SU-DHL-6 (cell line): ENCODE measurements around the gene KCNH4.

Experiments used
- H2AFZ ChIP-seq: fragments of 200-600 bp; sonication (generic); 2 replicates; pipeline ENCODE4 v1.6.1; 2014; ENCODE audit warnings: low read depth, mild to moderate bottlenecking, moderate library complexity, mixed read lengths, antibody characterized with exemption, low read length; ENCODE audit not compliant: severe bottlenecking
- H3F3A ChIP-seq: fragments of 200-600 bp; shearing (Covaris generic); 2 replicates; pipeline ENCODE4 v1.6.0; 2016; ENCODE audit warnings: antibody characterized with exemption, mild to moderate bottlenecking; ENCODE audit not compliant: insufficient read depth
- H3K27ac ChIP-seq: fragments of 200-600 bp; sonication (generic); 2 replicates; pipeline ENCODE4 v1.5.1; 2016; ENCODE audit warnings: low read depth, mild to moderate bottlenecking, low read length, moderate library complexity, mixed read lengths
- H3K27me3 ChIP-seq: fragments of 200-600 bp; sonication (generic), shearing (Covaris generic); 2 replicates; pipeline ENCODE4 v1.6.0; 2014; ENCODE audit warnings: mild to moderate bottlenecking, low read length
- H3K36me3 ChIP-seq: fragments of 200-600 bp; sonication (generic); 2 replicates; pipeline ENCODE4 v1.6.1; 2014; ENCODE audit warnings: mild to moderate bottlenecking, low read length, mixed read lengths
- H3K4me2 ChIP-seq: fragments of 300-600, 200-600 bp; shearing (Covaris generic), sonication (generic); 2 replicates; pipeline ENCODE4 v1.6.0; 2014; ENCODE audit warnings: low read length, low read depth, mild to moderate bottlenecking; ENCODE audit not compliant: poor library complexity, severe bottlenecking
- H3K4me3 ChIP-seq: fragments of 200-600 bp; sonication (generic); 2 replicates; pipeline ENCODE4 v1.5.1; 2014; ENCODE audit warnings: antibody characterized with exemption, low read length, mild to moderate bottlenecking, mixed read lengths; ENCODE audit not compliant: insufficient read depth, poor library complexity, severe bottlenecking
- H3K79me2 ChIP-seq: fragments of 200-600 bp; sonication (generic); 2 replicates; pipeline ENCODE4 v1.6.1; 2014; ENCODE audit warnings: mild to moderate bottlenecking, low read length, moderate library complexity; ENCODE audit not compliant: insufficient read depth
- H3K9ac ChIP-seq: fragments of 200-600 bp; sonication (generic); 2 replicates; pipeline ENCODE4 v1.7.0; 2014; ENCODE audit warnings: mild to moderate bottlenecking, low read length
- H3K9me2 ChIP-seq: fragments of 200-600 bp; sonication (generic); replicated peaks from 2 replicates; pipeline ENCODE4 v1.6.1; 2014; ENCODE audit warnings: low read length; ENCODE audit not compliant: insufficient read depth
- H3K9me3 ChIP-seq: fragments of 200-600 bp; sonication (generic); 2 replicates; pipeline ENCODE4 v1.6.1; 2014; ENCODE audit warnings: low read length, mixed read lengths; ENCODE audit not compliant: insufficient read depth
- H4K20me1 ChIP-seq: fragments of 200-600 bp; sonication (generic); 2 replicates; pipeline ENCODE4 v1.6.1; 2014; ENCODE audit warnings: low read depth, mild to moderate bottlenecking, antibody characterized with exemption, low read length, moderate library complexity, mixed read lengths
- EZH2phosphoT487 ChIP-seq: fragments of 200-600 bp; sonication (generic), shearing (Covaris generic); conservative IDR thresholded peaks from 2 replicates; pipeline ENCODE4 v1.6.1; 2018; ENCODE audit warnings: mild to moderate bottlenecking, antibody characterized with exemption, low read length, moderate library complexity, mixed read lengths
- TF ChIP-seq, protein P1 (sequence below): fragments of 200-600 bp; sonication (generic); IDR thresholded peaks from one replicate; pipeline ENCODE4 v1.5.1; 2017; ENCODE audit warnings: antibody characterized with exemption, mild to moderate bottlenecking, low read length, moderate library complexity; ENCODE audit not compliant: insufficient read depth, poor library complexity, severe bottlenecking

Gene KCNH4

DNA sequence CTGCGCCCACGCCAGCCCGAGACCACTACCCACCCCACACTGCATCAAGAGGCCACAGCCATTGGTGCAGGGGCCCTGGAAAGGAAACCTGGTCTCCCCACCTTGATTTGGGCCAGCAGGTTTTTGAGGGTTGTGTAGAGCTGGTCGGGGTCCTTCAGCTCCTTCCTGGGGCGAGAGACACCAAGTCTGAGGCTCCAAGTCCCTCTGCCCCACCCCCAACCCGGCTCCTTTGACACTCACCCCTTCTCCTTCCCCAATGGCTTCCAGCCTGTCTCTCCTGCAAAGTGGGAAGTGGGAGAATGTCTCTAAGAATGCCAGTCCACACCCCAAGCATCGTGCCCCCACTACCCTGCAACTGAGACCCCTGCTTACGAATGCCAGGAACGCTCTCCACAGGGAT is 66.8 kb downstream of the KCNH4 start:
- Histone ChIP-seq H3K79me2 (no peaks in the 10 kb centered on the region), H3K27ac (no peak overlapping the region)

GRCh38 chr17:42113293-42114069 is 67.5 kb downstream of the KCNH4 start:
- Histone ChIP-seq H3F3A (peaks cover 11% of the 10 kb centered on the region), H4K20me1 (no peaks in the 10 kb centered on the region), H3K27me3 (no peaks in the 10 kb centered on the region), H3K9me3 (no peaks in the 10 kb centered on the region), H3K27ac (peak overlapping the region; percentile 68), H3K9ac (peak overlapping the region; percentile 36), H3K4me2 (peak overlapping the region; percentile 56), H3K9me2 (no peaks in the 10 kb centered on the region), H3K4me3 (no peak overlapping the region), H3K79me2 (no peaks in the 10 kb centered on the region), H2AFZ (no peak overlapping the region), H3K36me3 (no peaks in the 10 kb centered on the region)
- no peak for TF ChIP-seq EZH2phosphoT487
- TF ChIP-seq, protein P1, sequence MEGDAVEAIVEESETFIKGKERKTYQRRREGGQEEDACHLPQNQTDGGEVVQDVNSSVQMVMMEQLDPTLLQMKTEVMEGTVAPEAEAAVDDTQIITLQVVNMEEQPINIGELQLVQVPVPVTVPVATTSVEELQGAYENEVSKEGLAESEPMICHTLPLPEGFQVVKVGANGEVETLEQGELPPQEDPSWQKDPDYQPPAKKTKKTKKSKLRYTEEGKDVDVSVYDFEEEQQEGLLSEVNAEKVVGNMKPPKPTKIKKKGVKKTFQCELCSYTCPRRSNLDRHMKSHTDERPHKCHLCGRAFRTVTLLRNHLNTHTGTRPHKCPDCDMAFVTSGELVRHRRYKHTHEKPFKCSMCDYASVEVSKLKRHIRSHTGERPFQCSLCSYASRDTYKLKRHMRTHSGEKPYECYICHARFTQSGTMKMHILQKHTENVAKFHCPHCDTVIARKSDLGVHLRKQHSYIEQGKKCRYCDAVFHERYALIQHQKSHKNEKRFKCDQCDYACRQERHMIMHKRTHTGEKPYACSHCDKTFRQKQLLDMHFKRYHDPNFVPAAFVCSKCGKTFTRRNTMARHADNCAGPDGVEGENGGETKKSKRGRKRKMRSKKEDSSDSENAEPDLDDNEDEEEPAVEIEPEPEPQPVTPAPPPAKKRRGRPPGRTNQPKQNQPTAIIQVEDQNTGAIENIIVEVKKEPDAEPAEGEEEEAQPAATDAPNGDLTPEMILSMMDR: no peak

More for the DNA sequence above, 66.8 kb downstream of the KCNH4 start:
- H3F3A ChIP-seq: peaks cover 11% of the 10 kb centered on the region
- no peak overlapping the region for H2AFZ ChIP-seq
- H3K36me3 ChIP-seq: no peaks in the 10 kb centered on the region
- H3K4me2 ChIP-seq: no peak overlapping the region
- no peaks in the 10 kb centered on the region for H3K27me3 ChIP-seq
- H3K9ac ChIP-seq: no peak overlapping the region
- TF ChIP-seq, protein P1: no peak
- no peak for TF ChIP-seq EZH2phosphoT487
- no peaks in the 10 kb centered on the region for H3K9me2 ChIP-seq
- H3K9me3 ChIP-seq: no peaks in the 10 kb centered on the region
- H4K20me1 ChIP-seq: no peaks in the 10 kb centered on the region
- H3K4me3 ChIP-seq: no peak overlapping the region

GRCh38 chr17:42112552-42113176 is 68.3 kb downstream of the KCNH4 start, which contains the start of gene DHX58:
Gene DHX58, minus strand, starts transcription at chr17:42112714. Its CDS starts 822 bp downstream, at chr17:42111892.
- no peaks in the 10 kb centered on the region for H3K36me3 ChIP-seq
- peak within 1 kb of the TSS; percentile 65 for H2AFZ ChIP-seq
- H3F3A ChIP-seq: peaks cover 11% of the 10 kb centered on the region
- no peak within 1 kb of the TSS for H3K4me3 ChIP-seq
- no peaks in the 10 kb centered on the region for H3K27me3 ChIP-seq
- no peaks in the 10 kb centered on the region for H4K20me1 ChIP-seq
- H3K9me3 ChIP-seq: no peaks in the 10 kb centered on the region
- H3K79me2 ChIP-seq: no peaks in the 10 kb centered on the region
- TF ChIP-seq, protein P1: no peak
- TF ChIP-seq EZH2phosphoT487: no peak
- H3K4me2 ChIP-seq: peak within 1 kb of the TSS; percentile 56
- H3K9ac ChIP-seq: peak within 1 kb of the TSS; percentile 36
- peak within 1 kb of the TSS; percentile 68 for H3K27ac ChIP-seq
- no peaks in the 10 kb centered on the region for H3K9me2 ChIP-seq
